ENCODE data around the gene TTYH3. TPM values are rescaled to one million over a fixed set of nuclear protein-coding genes. Genes with fewer than 3 reads are reported as not detected.

TTYH3 gene
- total RNA-seq, 1 experiment from 2014 or later = 122 TPM

DNA sequence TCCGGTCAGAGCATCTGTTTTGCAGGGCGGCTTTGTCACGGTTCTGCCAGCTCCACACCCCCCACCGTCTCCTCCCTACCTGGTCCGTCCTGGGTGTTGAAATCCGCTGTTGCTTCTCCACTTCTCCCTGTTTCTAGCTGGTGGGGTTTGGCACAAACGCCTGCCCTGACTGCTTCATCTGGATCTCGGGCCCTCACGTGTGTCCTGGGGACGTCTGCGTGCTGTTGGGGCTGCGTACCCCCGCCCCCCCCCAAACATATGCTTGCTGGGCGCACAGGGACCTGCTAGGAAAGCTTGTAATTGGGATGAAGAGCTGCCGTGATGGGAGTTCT is 67.5 kb downstream of the TTYH3 start:
- Histone ChIP-seq H3K4me1 (ENCODE audit: insufficient read depth, low read length) (no peaks in the 10 kb centered on the region), H2BK20ac (ENCODE audit: low read depth, low read length, poor library complexity, severe bottlenecking) (no peak overlapping the region), H3K27me3 (ENCODE audit: insufficient read depth, low read length) (no peaks in the 10 kb centered on the region), H3K23ac (ENCODE audit: insufficient read length, low read depth, low read length) (no peak overlapping the region), H4K5ac (ENCODE audit: insufficient read length, low read depth, low read length) (no peak overlapping the region), H2AFZ (ENCODE audit: low read length) (no peak overlapping the region), H3K79me1 (ENCODE audit: insufficient read depth, low read depth, low read length, poor library complexity, severe bottlenecking) (no peaks in the 10 kb centered on the region), H3K4me2 (ENCODE audit: insufficient read depth, insufficient read length, low read length) (no peak overlapping the region), H3K9me3 (ENCODE audit: control insufficient read depth, low read depth, low read length) (no peaks in the 10 kb centered on the region), H3T11ph (ENCODE audit: low read length) (no peak overlapping the region), H3K14ac (ENCODE audit: insufficient read depth, low read length) (no peak overlapping the region), H4K8ac (replicated peaks; ENCODE audit: insufficient read length, low read depth, low read length) (no peak overlapping the region), H2AK5ac (ENCODE audit: insufficient read length, low read length) (no peak overlapping the region), H4K91ac (ENCODE audit: insufficient read length, low read depth, low read length) (no peak overlapping the region), H3K79me2 (ENCODE audit: insufficient read depth, low read length) (no peaks in the 10 kb centered on the region), H3K23me2 (ENCODE audit: insufficient read length, low read depth, low read length, poor library complexity, severe bottlenecking) (no peaks in the 10 kb centered on the region), H4K20me1 (ENCODE audit: control insufficient read depth, insufficient read depth, insufficient read length) (no peaks in the 10 kb centered on the region), H3K56ac (ENCODE audit: insufficient read length, low read depth, low read length) (no peak overlapping the region), H2BK12ac (ENCODE audit: insufficient read length, low read depth, low read length) (no peak overlapping the region), H3K4ac (ENCODE audit: low read depth, low read length) (no peak overlapping the region), H3K9ac (ENCODE audit: extremely low read depth, insufficient read length, low read length) (no peak overlapping the region), H2BK120ac (ENCODE audit: low read depth, low read length, poor library complexity, severe bottlenecking) (no peak overlapping the region), H2BK5ac (ENCODE audit: insufficient read length, low read length) (no peak overlapping the region), H3K27ac (ENCODE audit: insufficient read length, low read depth, low read length) (no peak overlapping the region), H3K18ac (ENCODE audit: insufficient read length, low read depth, low read length) (no peak overlapping the region), H2BK15ac (ENCODE audit: low read depth, low read length) (no peak overlapping the region)
- TF ChIP-seq, protein P1, sequence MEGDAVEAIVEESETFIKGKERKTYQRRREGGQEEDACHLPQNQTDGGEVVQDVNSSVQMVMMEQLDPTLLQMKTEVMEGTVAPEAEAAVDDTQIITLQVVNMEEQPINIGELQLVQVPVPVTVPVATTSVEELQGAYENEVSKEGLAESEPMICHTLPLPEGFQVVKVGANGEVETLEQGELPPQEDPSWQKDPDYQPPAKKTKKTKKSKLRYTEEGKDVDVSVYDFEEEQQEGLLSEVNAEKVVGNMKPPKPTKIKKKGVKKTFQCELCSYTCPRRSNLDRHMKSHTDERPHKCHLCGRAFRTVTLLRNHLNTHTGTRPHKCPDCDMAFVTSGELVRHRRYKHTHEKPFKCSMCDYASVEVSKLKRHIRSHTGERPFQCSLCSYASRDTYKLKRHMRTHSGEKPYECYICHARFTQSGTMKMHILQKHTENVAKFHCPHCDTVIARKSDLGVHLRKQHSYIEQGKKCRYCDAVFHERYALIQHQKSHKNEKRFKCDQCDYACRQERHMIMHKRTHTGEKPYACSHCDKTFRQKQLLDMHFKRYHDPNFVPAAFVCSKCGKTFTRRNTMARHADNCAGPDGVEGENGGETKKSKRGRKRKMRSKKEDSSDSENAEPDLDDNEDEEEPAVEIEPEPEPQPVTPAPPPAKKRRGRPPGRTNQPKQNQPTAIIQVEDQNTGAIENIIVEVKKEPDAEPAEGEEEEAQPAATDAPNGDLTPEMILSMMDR (conservative IDR thresholded peaks at IDR 0.05) = no peak
- no peak for DNase-seq
- no CpG with 5 or more reads among the region's 15 CpGs for WGBS (ENCODE audit: extremely low coverage, insufficient read length, low lambda C conversion rate)
- no peaks in the 10 kb centered on the region for H3K9me3 Mint-ChIP-seq
- H3K36me3 Mint-ChIP-seq (ENCODE audit: insufficient read depth in 1 of 3, low read depth in 3 of 3) = peaks cover 0 to 1% (median 0%) of the 10 kb centered on the region in 3 experiments; a peak in 2 of 7 replicates
- H3K4me1 Mint-ChIP-seq = peaks cover 4 to 5% of the 10 kb centered on the region in 2 experiments
- H3K27me3 Mint-ChIP-seq (ENCODE audit: low read depth) = peaks cover 2% of the 10 kb centered on the region
- no peak overlapping the region for H3K27ac Mint-ChIP-seq
- no peak overlapping the region for H3K4me3 Mint-ChIP-seq
